Activated CD8-positive, alpha-beta memory T cell treated with anti-CD3 and anti-CD28 coated beads for 48 hours (primary cell): ENCODE measurements around the gene RPTOR.

Experiments
- DNase-seq, 3 experiments: peaks; one replicate each; pipeline ENCODE4 v3.0.0-alpha.2; 2020; ENCODE audit warnings: low read depth in 2 of 3, low spot score in 2 of 3

The RPTOR gene

DNA sequence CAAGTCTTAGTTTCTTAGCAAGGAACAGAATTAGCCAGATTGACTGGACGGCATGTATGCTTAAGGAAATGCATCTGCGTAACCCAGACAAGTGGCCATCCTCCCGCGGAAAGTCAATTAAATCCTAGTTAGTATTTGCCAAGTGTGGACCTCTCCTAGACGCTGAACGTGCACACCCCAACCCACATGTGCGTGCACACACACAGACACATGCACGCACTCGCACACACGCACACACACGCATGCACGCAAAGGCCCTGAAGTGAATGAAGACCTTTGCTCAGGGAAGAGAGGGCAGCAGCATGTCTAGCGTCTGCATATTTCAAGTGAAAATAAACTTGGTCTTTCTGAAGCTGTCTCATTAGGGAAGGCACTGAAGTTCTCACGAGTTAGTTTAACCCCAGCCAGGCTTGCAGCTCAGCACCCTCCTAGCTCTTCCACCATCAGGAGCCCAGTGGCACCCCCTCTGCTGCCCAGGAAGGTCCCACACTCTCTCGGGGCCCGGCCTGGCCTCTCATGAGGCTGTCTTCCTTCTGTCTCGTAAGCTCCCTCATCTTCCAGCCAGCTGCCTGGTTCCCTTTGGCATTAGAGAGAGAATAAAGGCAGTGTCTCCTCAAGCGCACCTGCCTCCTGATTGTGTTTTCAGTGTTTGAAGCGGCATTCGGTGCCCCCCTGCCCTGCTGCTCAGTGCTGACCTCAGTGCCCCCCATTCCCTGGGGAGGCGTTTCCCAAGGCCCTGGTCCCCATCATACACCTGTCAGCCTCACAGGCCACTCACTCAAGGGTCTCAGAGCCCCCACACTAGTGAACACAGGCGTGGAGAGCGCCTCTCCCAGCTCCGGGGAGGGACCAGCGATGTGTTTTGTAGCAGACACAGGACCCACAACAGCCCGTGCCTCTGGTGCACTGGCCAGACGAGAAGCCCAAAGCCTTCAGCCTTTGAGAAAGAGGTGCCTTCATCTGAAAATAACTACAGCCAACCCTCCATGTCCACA, 394.8 kb downstream of the RPTOR start:
- DNase-seq: no peak

- no peak for DNase-seq
Observed at GRCh38 chr17:80940171-80941123, 395.8 kb downstream of the RPTOR start.

DNA sequence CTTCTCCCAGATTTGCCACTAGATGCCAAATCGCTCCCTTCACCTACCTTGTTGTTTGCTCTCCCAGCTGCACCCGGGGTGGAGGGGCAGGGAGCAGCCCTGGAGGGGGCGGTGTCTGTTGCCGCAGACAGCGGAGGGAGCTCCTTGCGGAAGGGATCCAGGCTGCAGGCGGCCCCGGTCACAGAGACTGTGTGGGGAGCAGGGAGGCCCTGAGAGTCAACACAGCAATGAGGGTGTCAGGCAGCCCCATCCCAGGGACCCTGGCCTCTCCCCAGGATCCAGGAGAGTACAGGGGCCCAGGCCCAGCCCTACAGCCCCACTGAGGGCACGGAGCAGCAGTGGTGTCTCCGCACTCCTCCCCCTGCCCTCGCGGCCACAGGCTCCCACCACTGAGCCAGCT, 396.5 kb downstream of the RPTOR start:
- no peak for DNase-seq

DNA sequence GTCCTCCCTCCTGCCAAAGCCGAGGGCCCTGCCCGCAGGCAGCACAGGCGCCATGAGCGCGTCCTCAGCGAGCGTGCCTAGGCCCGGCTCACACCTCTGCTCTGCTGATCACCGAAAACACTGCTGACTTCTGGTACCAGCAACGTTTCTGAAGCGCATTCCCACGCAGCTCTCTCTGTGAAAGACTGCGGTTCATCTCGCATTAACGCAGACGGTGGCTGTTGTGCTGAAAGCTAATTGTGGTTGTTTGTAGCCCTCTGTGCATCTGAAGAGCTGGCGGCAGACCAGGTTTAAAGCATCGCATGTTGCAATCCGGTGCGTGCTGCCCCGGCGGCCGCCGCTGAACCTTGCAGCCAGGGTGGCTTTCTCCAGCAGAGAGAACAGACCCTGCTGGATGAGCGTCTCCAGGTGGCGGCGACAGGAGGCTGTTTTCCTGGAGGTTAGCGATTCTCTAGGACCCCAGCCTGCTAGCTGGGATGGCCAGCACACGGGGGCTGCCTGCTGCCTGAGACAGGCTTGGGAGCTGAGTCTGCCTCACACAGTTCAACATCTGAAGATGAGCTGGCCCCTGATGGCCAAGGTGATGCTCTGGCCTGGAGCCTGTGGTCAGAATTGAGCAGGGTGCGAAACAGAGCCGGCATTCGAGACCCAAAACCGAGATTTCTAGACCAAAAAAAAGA, 397.2 kb downstream of the RPTOR start:
- DNase-seq: no peak

DNA sequence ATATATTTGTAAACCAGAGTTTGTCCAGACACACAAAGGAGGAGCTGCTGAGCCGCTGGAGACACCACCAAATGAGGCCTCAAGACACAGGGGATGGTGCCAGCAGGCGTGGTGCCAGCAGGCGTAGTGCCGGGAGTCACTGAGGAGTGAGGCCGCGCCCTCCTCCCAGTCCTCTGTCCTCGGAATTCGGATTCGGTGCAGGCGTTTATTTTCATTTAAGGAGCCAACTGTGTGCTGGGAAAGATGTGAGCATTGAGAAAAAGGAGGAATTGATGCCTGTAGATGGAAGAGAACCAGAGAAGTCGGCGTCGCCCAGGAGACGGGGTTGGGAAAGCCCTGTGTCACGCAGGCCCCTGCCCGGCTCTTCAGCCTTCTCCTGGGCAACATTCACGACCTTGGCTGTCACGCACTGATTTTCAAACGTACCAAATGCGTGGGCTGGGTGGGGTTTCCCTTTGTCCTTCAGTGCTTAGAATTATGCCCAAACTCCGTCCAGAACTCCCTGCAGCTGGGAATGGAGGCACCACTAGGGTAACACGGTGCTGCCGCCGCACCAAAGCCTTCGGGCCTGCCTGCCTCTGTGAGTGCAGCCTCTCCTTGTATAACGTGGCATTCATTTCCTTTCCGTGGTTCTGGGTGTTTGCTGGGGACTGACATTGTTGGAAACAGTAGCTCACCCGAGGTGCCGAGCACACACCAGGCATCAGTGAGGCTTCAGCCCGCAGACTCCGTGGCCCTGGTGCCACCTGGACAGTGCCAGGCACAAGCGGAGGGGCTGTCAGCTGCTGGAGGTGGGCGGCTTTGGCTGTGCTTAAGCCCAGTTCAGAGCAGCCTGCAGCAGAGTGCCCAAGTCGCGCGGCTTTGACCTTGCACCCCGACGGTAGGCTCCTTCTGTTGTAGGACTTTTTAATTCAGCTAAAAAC, 398.0 kb downstream of the RPTOR start:
- DNase-seq: no peak

GRCh38 chr17:80943346-80944145, 398.9 kb downstream of the RPTOR start:
- no peak for DNase-seq

GRCh38 chr17:80944326-80944725, 399.7 kb downstream of the RPTOR start:
- DNase-seq: no peak

GRCh38 chr17:80945736-80946135, 401.1 kb downstream of the RPTOR start:
- DNase-seq: no peak

DNA sequence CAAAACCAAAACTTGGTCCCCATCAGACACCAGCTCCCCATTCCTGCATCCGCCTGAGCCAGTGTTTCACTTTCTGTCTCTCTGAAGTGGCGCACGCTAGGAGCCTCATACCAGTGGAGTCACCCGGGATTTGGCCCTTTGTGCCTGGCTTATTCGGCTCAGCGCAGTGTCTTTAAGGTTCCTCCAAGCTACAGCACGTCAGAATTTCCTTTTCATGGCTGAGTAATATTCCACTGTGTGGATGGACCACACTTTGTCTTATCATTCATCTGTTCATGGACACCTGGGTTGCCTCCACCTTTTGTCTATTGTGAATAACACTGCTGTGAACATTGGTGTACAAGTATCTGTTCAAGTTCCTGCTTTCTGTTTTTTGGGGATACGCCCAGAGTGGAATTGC, 401.8 kb downstream of the RPTOR start:
- DNase-seq: no peak

DNA sequence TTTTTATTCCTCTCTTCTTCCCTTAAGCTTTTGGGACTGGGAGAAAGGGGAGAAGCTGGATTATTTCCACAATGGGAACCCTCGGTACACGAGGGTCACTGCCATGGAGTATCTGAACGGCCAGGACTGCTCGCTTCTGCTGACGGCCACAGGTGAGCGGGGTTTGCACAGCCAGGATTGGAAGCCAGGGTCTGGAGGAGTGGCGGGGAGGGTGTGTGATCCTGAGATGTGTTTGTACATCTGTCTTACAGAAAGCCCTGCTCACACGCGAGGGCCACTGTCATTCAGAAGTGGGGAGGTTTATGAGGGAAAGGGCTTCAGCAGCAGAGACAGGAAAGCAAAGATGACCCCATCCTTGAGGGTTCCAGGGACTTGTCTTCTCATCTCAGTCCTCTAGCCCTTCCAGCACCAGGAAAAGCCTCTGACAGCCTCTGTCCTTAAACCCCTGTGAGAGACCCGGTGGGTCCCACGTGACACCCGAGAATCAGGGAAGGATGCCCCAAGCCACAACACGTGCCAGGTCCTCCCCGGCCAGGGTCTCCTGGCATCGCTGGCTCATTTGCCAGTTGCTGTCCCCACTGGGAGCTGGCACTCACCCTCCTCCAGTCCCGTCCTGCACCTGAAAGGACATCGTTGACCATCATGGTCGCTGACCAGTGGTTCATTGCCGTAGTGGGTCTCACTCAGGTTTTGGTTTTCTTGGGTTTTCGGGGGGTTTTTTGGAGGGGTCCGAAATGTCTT, 402.7 kb downstream of the RPTOR start:
- no peak for DNase-seq

DNA sequence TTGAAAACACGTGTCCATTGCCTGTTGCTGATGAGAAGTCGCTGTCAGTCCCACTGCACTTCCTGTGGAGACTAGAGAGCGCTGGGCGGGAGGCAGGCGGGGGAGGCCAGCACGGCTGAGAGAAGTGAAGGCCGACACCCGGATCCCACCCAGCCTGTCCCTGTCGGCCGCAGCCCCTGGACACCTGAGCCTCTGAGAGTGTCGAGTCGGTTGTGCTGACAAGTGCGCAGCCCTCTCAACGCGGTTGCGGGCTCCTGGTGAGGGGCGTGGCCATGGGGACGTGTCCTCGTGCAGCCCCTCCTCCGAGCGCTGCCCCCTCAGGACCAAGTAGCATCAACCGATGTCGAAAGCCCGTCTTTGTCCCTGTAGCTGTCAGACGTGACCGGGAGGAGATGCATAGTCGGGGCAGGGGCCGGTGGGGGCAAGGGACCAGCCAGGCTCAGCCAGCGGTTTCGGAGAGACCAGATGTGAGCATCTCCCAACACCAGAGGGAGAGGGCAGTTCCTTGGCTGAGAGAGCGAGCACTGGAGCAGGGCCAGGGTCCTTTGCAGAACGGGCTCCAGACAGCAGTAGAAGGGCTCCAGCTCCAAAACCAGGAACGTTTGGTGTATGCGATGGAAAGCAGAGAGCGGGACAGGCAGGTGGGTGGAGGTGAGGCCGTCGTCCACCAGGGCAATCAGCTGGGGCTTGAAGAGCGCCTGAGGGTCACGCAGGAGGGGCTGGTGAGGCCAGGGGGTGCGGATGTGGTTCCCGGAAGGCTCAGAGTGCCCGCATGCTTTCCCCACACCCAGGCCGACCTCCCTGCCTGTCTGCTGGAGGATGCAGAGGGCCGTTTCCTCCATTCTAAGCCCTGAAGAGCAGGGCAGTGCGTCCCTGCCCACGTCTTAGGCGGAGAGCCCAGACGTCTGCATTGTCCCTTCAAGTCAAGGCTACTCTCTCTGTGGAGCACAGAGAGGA, 403.7 kb downstream of the RPTOR start:
- DNase-seq: no peak

DNA sequence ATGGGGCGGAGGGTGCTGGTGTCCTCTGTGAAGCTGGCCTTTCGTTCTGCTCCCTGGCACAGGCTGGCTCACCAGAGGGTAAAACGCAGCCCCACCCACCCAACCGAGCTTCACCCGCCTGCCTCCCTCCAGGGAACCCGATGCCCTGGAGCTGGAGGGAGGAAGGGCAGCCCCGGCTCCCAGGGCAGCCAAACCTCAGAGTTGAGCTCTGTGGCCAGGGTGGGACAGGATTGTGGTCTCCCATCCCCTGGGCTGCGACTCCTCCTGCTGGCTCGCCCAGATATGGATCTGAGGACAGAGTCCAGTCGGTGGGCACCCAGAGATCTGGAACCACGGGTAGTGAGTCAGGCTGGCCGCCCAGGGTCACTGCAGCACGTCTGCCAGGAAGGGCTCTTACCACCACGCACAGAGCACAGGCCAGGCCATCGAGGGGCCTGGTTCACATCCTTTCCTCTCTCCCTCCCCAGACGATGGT, 404.4 kb downstream of the RPTOR start:
- no peak for DNase-seq

GRCh38 chr17:80949451-80950421, 405.1 kb downstream of the RPTOR start:
- DNase-seq: no peak

DNA sequence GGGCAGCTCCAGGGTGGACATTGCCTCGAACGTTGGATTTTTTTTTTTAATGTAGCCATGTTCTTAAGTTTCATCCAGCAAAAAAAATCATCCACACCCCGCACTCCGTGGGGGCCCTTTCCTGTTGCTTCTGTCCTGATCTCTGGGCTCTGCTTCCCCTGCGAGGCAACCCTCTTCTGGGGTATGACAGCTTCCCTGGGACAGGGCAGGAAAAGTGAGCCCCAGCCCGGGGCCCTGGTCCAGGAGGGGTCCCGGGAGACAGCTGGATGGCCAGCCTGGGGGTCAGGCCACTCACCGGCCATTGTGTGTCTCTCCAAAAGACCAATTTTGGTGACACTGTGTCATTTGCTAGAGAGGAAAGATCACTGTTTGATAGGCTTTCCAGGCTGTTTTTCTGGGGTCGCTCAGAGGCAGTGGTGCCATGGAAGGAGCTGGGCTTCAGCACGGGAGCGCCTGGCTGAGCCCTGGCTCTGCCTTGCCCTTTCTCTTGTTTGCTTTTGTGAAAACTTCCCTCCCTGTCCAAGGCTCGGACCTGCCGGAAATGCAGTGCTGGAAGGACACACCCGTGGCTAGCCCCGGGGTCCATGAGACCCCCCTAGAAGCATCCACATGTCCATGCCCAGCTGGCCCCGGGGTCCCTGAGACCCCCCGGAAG, 406.0 kb downstream of the RPTOR start:
- no peak for DNase-seq
